GM04504 (cell line): ENCODE measurements around the gene PLA2G4B.

Experiments used
- DNase-seq: peaks from one replicate; pipeline ENCODE4 v3.0.0-alpha.2; 2012; ENCODE audit warnings: low read depth

The PLA2G4B gene

GRCh38 chr15:41869770-41870688 lies 31.4 kb downstream of the PLA2G4B start:
- no peak for DNase-seq

DNA sequence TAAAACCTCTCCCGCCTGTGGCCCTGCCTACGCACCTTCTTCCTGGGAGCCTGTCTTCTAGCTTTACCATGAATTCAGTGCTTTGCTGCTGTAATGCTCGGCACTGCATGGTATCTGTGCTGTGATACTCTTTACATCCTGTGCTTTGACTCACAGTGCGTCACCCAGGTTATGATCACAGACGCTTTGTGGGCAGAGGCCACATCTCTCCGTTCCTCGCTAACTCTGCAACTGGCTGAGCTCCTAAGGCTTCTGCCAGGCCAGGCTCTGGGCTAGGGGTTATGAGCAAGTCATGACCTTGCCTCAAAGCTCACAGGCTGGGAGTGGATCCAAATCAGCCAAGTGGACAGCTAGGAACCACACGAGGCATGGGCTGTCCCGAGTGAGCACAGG lies 32.0 kb downstream of the PLA2G4B start:
- DNase-seq: peak; percentile 1

GRCh38 chr15:41871175-41871905 lies 32.7 kb downstream of the PLA2G4B start:
- DNase-seq: no peak

- no peak for DNase-seq
These were observed 33.6 kb downstream of the PLA2G4B start for GRCh38 chr15:41872166-41872747.

- DNase-seq: no peak
These were observed 35.1 kb downstream of the PLA2G4B start for GRCh38 chr15:41873711-41874110.

DNA sequence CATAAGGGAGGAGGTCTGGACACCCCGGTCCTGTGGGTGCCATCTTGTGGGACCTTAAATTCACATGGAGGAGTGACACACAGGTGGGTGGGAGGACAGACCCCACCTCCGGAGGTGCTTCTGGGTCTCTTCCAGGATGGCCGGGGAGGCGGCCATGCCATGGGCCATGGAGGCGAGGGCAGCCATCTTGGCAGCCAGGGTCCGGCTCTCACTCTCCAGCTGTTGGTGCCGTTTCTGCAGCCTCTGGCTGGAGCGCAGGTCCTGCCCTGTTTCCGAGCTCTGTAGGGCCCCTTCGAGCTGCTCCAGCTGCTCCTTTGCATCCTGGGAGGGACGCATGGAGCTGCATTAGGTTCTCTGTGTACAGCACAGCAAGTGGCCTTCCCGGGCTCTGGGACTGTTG lies 36.1 kb downstream of the PLA2G4B start:
- no peak for DNase-seq

DNA sequence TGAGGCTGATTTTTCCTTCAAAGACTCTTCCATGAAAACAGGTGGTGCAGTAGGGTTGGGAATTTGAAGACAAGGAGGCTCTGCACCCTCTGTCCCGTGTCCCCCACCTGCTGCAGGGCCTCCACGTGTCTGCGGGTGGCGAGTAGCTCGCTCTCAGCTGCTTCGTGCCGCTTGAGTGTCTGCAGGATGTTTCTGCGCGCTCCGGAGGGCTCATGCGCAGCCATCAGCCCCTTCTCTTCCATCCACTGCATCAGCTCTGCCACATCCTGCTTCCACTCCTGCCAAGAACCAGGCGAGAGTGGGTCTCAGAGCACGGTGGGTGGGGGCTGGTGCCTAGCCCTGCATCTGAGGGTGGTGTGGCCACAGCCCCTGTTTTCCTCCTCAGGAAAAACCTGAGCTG lies 37.4 kb downstream of the PLA2G4B start:
- no peak for DNase-seq

- no peak for DNase-seq
These were observed 38.0 kb downstream of the PLA2G4B start for GRCh38 chr15:41876689-41877088.

- no peak for DNase-seq
These were observed 39.1 kb downstream of the PLA2G4B start for GRCh38 chr15:41877631-41878354.

- DNase-seq: no peak
These were observed 39.7 kb downstream of the PLA2G4B start for GRCh38 chr15:41878355-41878699.

DNA sequence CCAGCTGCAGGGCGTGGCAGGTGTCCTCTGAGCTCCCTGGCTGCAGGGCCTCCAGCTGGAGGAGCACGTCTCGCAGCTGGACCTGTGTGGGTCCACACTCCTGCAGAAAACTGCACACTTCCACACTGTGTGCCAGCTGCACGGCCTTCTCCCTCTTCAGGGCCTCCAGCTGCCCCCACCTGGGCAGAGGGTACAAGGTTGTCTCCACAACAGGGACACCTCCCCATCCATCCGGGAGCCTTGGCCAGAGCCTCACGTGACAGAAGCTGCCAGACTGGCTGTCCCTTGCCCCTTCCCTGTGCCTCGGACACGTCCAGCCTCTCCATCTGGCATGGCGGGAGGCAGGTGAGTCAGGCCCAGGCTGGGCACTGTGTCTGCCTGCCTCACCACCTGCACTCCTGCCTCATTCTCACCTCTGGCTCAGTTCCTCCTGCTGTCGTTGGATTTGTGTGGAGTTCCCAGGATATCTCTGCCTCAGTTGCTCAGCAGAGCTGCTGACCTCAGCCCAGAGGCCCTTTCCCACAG lies 40.7 kb downstream of the PLA2G4B start:
- DNase-seq: no peak

- no peak for DNase-seq
These were observed 41.7 kb downstream of the PLA2G4B start for GRCh38 chr15:41880156-41880877.

DNA sequence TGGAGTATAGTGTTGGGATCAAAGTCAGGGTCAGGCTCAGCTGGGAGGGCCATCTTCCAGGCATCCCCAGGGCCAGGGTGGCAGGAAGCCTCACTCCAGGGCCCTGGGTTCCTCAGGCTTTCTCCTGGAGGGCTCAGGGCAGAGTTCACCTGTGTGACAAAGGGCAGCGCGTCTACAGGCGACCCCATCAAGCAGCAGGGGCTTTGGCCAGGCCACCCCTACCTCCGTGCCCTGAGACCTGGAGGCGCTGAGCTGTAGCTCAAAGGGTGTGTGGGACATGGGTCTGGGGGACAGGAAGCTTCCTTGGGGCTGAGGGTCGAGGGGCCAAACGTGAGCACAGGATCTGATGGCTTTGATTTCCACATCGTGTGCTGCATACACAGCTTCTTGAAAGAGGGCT lies 42.4 kb downstream of the PLA2G4B start:
- no peak for DNase-seq

GRCh38 chr15:41881550-41881919 lies 42.9 kb downstream of the PLA2G4B start:
- no peak for DNase-seq

DNA sequence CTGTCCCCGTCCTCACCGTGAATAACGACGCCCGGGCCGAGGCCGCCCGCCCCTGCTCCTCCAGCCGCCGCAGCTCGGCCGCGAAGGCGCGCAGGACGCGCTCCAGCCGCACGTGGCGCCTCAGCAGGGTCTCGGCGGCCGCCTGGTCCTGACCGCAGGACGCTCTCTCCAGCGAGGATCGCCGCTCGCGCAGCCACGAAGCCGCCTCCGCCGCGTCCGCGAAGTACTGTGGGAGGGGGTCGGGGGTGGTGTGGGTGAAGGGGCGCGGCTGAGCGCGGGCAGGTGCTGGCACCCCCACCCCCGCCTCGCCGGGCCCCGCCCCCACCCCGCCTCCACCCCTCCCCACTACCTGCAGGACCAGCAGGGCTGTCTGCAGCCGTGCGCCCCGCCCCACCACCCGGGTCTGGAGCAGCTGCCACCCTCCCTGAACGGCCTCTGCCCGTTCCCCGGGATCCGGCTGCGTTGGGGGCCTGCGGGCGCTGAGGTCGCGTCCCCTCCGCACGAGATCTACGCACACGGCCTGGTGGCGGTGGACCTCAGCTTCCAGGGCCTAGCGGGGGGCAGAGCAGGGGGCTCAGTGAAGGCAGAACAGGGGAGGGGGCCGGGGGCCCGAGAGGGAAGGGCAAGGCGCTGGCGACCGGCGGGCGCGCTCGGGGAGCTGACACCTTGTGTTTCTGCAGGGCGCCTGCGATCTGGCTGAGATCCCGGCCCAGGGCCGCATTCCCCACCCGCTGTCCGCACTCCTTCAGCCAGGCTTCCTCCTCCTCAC lies 43.5 kb downstream of the PLA2G4B start:
- DNase-seq: no peak

- no peak for DNase-seq
These were observed 44.2 kb downstream of the PLA2G4B start for GRCh38 chr15:41882689-41883483.

DNA sequence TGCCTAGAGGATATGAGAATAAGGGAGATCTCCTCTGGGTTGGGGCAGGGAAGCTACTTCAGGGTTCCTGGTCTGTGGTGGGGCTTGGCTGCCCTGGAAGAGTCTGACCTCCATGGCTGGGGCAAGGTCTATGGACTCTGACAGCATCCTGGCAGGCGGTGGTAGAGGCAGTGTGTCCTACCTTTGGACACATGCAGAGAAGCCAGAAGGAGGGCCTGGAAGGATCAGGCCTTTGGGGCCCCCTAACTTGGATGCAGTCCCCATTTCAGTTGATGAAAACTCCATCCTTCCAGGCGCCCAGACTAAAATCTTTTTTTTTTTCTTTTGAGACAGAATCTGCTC lies 44.8 kb downstream of the PLA2G4B start:
- DNase-seq: no peak

DNA sequence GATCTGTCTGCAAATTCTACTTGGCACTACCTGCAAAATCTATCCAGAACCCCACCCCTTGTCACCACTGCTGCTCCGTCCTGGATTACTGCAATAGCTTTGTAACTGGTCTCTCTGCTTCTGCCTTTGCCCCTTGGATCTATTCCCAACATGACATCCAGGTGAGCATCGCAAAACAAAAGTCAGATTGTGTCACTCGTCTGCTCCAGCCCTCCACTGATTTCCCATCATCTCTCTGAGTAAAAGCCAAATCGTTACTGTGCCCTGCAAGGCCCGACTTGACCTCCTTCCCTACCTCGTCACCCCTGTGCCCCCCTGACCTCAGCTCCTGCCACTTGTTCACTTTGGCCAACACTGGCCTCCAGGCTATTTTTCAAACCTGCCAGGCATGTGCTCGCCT lies 45.8 kb downstream of the PLA2G4B start:
- no peak for DNase-seq

DNA sequence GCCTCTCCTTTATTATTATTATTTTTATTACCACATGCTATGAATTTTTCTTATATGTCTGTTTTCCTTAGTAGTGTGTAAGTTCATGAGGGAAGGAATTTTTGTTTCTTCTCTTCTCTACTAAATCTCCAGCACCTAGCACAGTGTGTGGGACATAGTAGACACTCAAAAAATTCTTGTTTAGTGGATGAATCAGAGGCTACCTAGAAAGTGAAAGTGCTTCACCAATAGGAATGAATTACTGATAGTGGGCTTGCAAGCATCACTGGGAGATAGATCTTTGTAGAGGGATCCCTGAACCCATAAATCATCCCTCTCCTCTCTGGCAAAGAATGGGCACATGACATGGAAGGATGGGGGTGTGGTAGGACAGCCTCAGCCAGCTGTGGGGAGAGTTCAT lies 46.7 kb downstream of the PLA2G4B start:
- no peak for DNase-seq

DNA sequence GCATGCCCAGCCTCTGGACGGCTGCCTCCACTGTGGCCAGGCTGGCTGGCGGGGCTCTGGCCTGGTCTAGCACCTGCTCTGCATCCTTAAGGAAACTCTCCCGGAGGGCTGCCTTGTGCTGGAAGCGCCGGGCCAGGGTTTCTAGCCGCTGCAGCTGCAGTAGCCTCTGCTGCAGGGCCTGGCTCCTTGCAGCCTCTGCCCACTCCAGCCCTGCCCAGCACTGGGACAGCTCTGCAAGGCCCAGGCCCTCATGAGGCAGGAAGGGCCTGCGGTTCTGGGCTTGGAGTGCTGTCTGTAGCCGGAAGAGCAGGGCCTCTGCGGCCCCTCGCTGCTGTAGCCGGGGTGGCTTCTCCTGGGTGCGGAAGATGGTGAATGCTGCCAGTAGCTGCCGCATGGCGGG lies 47.2 kb downstream of the PLA2G4B start:
- DNase-seq: no peak
